OCI-LY7 (cell line): ENCODE data around the gene ASS1. TPM values are rescaled to one million over a fixed set of nuclear protein-coding genes. Genes with fewer than 3 reads are reported as not detected.

ENCODE experiments used
- BruUV-seq: library from RNA; stranded (reverse); fragments of 400-500 nt; replicated peaks from 2 replicates; lab custom pipeline; 2021; lab: Mats Ljungman, UMichigan
- CTCF ChIA-PET: fragments of 300-600 bp; sonication (Branson Sonifier 250); formaldehyde crosslinking; loops from one replicate; lab custom pipeline; 2022; ENCODE audit warnings: antibody characterized with exemption; ENCODE audit not compliant: unreplicated experiment; lab: Charles Lee
- POLR2A ChIA-PET: fragments of 300-600 bp; sonication (Branson Sonifier 250); formaldehyde crosslinking; loops from one replicate; lab custom pipeline; 2022; ENCODE audit warnings: antibody characterized with exemption; lab: Charles Lee
- DNase-seq: peaks from one replicate; pipeline ENCODE4 v3.0.0-alpha.2; 2015; ENCODE audit warnings: low spot score
- H2AFZ ChIP-seq: fragments of 200-600 bp; sonication (generic), shearing (Covaris generic); 2 replicates; pipeline ENCODE4 v1.6.1; 2014; ENCODE audit warnings: mild to moderate bottlenecking, antibody characterized with exemption, low read length, moderate library complexity
- H3K27ac ChIP-seq: fragments of 200-600 bp; sonication (generic); 2 replicates; pipeline ENCODE4 v1.5.1; 2014; ENCODE audit warnings: mixed run types, low read depth, mild to moderate bottlenecking, moderate library complexity, low read length, inconsistent platforms; ENCODE audit not compliant: poor library complexity, severe bottlenecking
- H3K36me3 ChIP-seq: fragments of 200-600 bp; sonication (generic); 2 replicates; pipeline ENCODE4 v1.6.1; 2014; ENCODE audit warnings: mild to moderate bottlenecking, antibody characterized with exemption, low read length, moderate library complexity, mixed read lengths; ENCODE audit not compliant: insufficient read depth
- H3K4me1 ChIP-seq: fragments of 200-600 bp; sonication (generic); 2 replicates; pipeline ENCODE4 v1.5.1; 2014; ENCODE audit warnings: mild to moderate bottlenecking, low read length; ENCODE audit not compliant: insufficient read depth, poor library complexity, severe bottlenecking
- H3K4me2 ChIP-seq: fragments of 200-600 bp; sonication (generic); 2 replicates; pipeline ENCODE4 v1.6.1; 2014; ENCODE audit warnings: mild to moderate bottlenecking, low read length
- H3K4me3 ChIP-seq: fragments of 200-600 bp; sonication (generic); 2 replicates; pipeline ENCODE4 v1.5.1; 2014; ENCODE audit warnings: mild to moderate bottlenecking, low read depth, low read length; ENCODE audit not compliant: poor library complexity, severe bottlenecking
- H3K79me2 ChIP-seq: fragments of 200-600 bp; sonication (generic); 2 replicates; pipeline ENCODE4 v1.6.1; 2016; ENCODE audit warnings: low read depth, mild to moderate bottlenecking, low read length, moderate library complexity, mixed read lengths; ENCODE audit not compliant: insufficient read depth
- H3K9me2 ChIP-seq: fragments of 200-600 bp; sonication (generic); 2 replicates; pipeline ENCODE4 v1.6.1; 2016; ENCODE audit warnings: mild to moderate bottlenecking, low read length, mixed read lengths; ENCODE audit not compliant: insufficient read depth
- H3K9me3 ChIP-seq: fragments of 200-600 bp; sonication (generic); 2 replicates; pipeline ENCODE4 v1.6.1; 2014; ENCODE audit warnings: mild to moderate bottlenecking, mixed run types, low read length, mixed read lengths
- H4K20me1 ChIP-seq: fragments of 200-600 bp; sonication (generic); 2 replicates; pipeline ENCODE4 v1.6.1; 2014; ENCODE audit warnings: mild to moderate bottlenecking, antibody characterized with exemption, low read length, moderate library complexity, mixed read lengths; ENCODE audit not compliant: insufficient read depth
- CTCF ChIP-seq: fragments of 200-600 bp; sonication (generic); conservative IDR thresholded peaks from 2 replicates; pipeline ENCODE4 v1.5.1; 2014; ENCODE audit warnings: mild to moderate bottlenecking, antibody characterized with exemption, low read length, moderate library complexity, mixed read lengths
- EZH2phosphoT487 ChIP-seq: fragments of 200-600 bp; sonication (generic); IDR thresholded peaks from 2 replicates; pipeline ENCODE4 v1.6.1; 2018; ENCODE audit warnings: low read depth, borderline replicate concordance, mild to moderate bottlenecking, mixed run types, antibody characterized with exemption, low read length, moderate library complexity, mixed read lengths
- intact Hi-C: fragments of 100-400 bp; cut with micrococcal nuclease; formaldehyde crosslinking; loops from one replicate; pipeline ENCODE4 v1.10.0; 2022; ENCODE audit not compliant: unreplicated experiment
- total RNA-seq, 2 experiments: library from RNA; depleted of rRNA in 1 of 2; stranded (reverse); fragments of >200 nt in 1 of 2; shearing (Covaris generic) in 1 of 2; gene quantifications; 2 replicates each; pipeline ENCODE4 v1.2.3, GENCODE V29; 2014 to 2022

ASS1 gene
- total RNA-seq, 2 experiments from 2014 or later, result 0.70 to 16.3 TPM

- Histone ChIP-seq H3K9me3 (no peaks in the 10 kb centered on the region), H3K4me3 (no peak overlapping the region), H3K36me3 (no peaks in the 10 kb centered on the region), H3K4me1 (no peaks in the 10 kb centered on the region), H2AFZ (no peak overlapping the region), H4K20me1 (no peaks in the 10 kb centered on the region), H3K4me2 (no peak overlapping the region), H3K79me2 (no peaks in the 10 kb centered on the region), H3K9me2 (no peaks in the 10 kb centered on the region), H3K27ac (no peak overlapping the region)
- no TSS peak for BruUV-seq
- no peak for DNase-seq
- ChIA-PET POLR2A (interaction anchor here (0.6 kb wide), 1 partner anchor 68 kb away, joined by 6 read pairs; no protein-coding TSS in a partner anchor), CTCF (no interaction called here)
- no peak for TF ChIP-seq CTCF
- no peak for TF ChIP-seq EZH2phosphoT487
- intact Hi-C loops, result no loop called here
Observed at GRCh38 chr9:130407916-130408663, 36.7 kb upstream of the ASS1 start.

DNA sequence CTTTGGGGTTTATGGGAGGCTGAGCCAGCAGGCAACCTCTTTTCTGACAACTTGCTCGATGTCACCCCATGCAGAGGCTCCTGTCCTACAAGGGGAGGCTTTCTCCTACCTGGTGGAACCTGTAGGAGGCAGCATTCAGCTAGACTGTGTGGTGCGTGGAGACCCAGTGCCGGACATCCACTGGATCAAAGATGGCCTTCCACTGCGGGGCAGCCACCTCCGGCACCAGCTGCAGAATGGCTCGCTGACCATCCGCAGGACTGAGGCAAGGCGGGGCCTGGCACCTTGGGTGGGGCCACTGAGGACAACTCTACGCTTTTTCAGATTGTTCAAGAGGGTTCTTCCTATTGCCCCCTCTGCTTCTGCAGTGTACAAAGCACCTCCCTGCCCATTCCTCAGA, 36.1 kb upstream of the ASS1 start:
- H2AFZ ChIP-seq, result no peak overlapping the region
- H3K4me2 ChIP-seq, result no peak overlapping the region
- no peak for DNase-seq
- H3K9me2 ChIP-seq, result no peaks in the 10 kb centered on the region
- ChIA-PET CTCF (no interaction called here), POLR2A (no interaction called here)
- H3K9me3 ChIP-seq, result no peaks in the 10 kb centered on the region
- H3K4me1 ChIP-seq, result no peaks in the 10 kb centered on the region
- no peak overlapping the region for H3K4me3 ChIP-seq
- no peaks in the 10 kb centered on the region for H4K20me1 ChIP-seq
- BruUV-seq, result no TSS peak
- no peaks in the 10 kb centered on the region for H3K79me2 ChIP-seq
- H3K36me3 ChIP-seq, result no peaks in the 10 kb centered on the region
- intact Hi-C loops, result no loop called here
- TF ChIP-seq CTCF (no peak), EZH2phosphoT487 (no peak)
- no peak overlapping the region for H3K27ac ChIP-seq

GRCh38 chr9:130409246-130409645, 35.5 kb upstream of the ASS1 start:
- Histone ChIP-seq H3K9me3 (no peaks in the 10 kb centered on the region), H3K79me2 (no peaks in the 10 kb centered on the region), H3K4me3 (no peak overlapping the region), H3K9me2 (no peaks in the 10 kb centered on the region), H3K4me2 (no peak overlapping the region), H2AFZ (no peak overlapping the region), H4K20me1 (no peaks in the 10 kb centered on the region), H3K4me1 (no peaks in the 10 kb centered on the region), H3K27ac (no peak overlapping the region), H3K36me3 (no peaks in the 10 kb centered on the region)
- TF ChIP-seq EZH2phosphoT487 (no peak), CTCF (no peak)
- no TSS peak for BruUV-seq
- ChIA-PET POLR2A (no interaction called here), CTCF (no interaction called here)
- intact Hi-C loops, result no loop called here
- no peak for DNase-seq
